HG03097 (cell line): ENCODE measurements around the gene ESR2.
A peak's percentile ranks its signal among the peaks of the same experiment; 100 is the strongest.
"Not testable (repeated sequence)": the region's sequence is repeated elsewhere in the genome, so short reads cannot be mapped to it uniquely, and the experiment has no call there.

Experiments
- ATAC-seq: cut with Tn5 transposase; IDR thresholded peaks from one replicate; pipeline ENCODE4 v1.9.1; 2021; ENCODE audit not compliant: unreplicated experiment, low FRiP score

The ESR2 gene

GRCh38 chr14:64201921-64202545 is 92.1 kb downstream of the ESR2 start:
- no peak for ATAC-seq

GRCh38 chr14:64201296-64201695 is 92.9 kb downstream of the ESR2 start:
- ATAC-seq = no peak

- no peak for ATAC-seq
Measured at GRCh38 chr14:64200170-64200569, 94.0 kb downstream of the ESR2 start.

- ATAC-seq = no peak
Measured at GRCh38 chr14:64198486-64198885, 95.7 kb downstream of the ESR2 start.

- no peak for ATAC-seq
Measured at GRCh38 chr14:64197996-64198395, 96.2 kb downstream of the ESR2 start.

- peak; percentile 56 for ATAC-seq
Measured at GRCh38 chr14:64196814-64197411, 97.3 kb downstream of the ESR2 start.

- no peak for ATAC-seq
Measured at GRCh38 chr14:64196056-64196455, 98.1 kb downstream of the ESR2 start.

GRCh38 chr14:64195199-64195598 is 99.0 kb downstream of the ESR2 start:
- no peak for ATAC-seq

GRCh38 chr14:64194404-64194803 is 99.8 kb downstream of the ESR2 start:
- no peak for ATAC-seq

- ATAC-seq = no peak
Measured at GRCh38 chr14:64193821-64194220, 100.3 kb downstream of the ESR2 start.

GRCh38 chr14:64191756-64192155 is 102.4 kb downstream of the ESR2 start:
- ATAC-seq = no peak

- ATAC-seq = no peak
Measured at GRCh38 chr14:64190974-64191502, 103.1 kb downstream of the ESR2 start.

- no peak for ATAC-seq
Measured at GRCh38 chr14:64187331-64187730, 106.8 kb downstream of the ESR2 start.

GRCh38 chr14:64186231-64187129 is 107.7 kb downstream of the ESR2 start:
- no peak for ATAC-seq

GRCh38 chr14:64185184-64185583 is 109.0 kb downstream of the ESR2 start:
- no peak for ATAC-seq

- no peak for ATAC-seq
Measured at GRCh38 chr14:64184103-64184729, 110.0 kb downstream of the ESR2 start.

- ATAC-seq = not testable (repeated sequence)
Measured at GRCh38 chr14:64182908-64183307, 111.3 kb downstream of the ESR2 start.

- ATAC-seq = no peak
Measured at GRCh38 chr14:64178814-64179213, 115.4 kb downstream of the ESR2 start.

- no peak for ATAC-seq
Measured at GRCh38 chr14:64176330-64176729, 117.8 kb downstream of the ESR2 start.

GRCh38 chr14:64174922-64175782 is 119.0 kb downstream of the ESR2 start:
- no peak for ATAC-seq
